Chondrocyte (in vitro differentiated cells): ENCODE measurements around the gene ZFAND3. TPM values are rescaled to one million over a fixed set of nuclear protein-coding genes. Genes with fewer than 3 reads are reported as not detected.

ENCODE experiments used
- DNase-seq: peaks from one replicate; pipeline ENCODE4 v3.0.0; 2021; ENCODE audit warnings: mixed read lengths, low spot score
- H3K27ac Mint-ChIP-seq: one replicate; pipeline ENCODE4 v1.8.0; 2021; ENCODE audit warnings: mild to moderate bottlenecking, moderate library complexity, mixed read lengths; ENCODE audit not compliant: unreplicated experiment
- H3K27me3 Mint-ChIP-seq: 2 replicates; pipeline ENCODE4 v1.8.0; 2021; ENCODE audit warnings: low read depth, mixed read lengths
- H3K36me3 Mint-ChIP-seq: 2 replicates; pipeline ENCODE4 v1.8.0; 2021; ENCODE audit warnings: low read depth, mixed read lengths
- H3K4me1 Mint-ChIP-seq: 2 replicates; pipeline ENCODE4 v1.8.0; 2021; ENCODE audit warnings: low read depth, mild to moderate bottlenecking, mixed read lengths
- H3K4me3 Mint-ChIP-seq: one replicate; pipeline ENCODE4 v1.8.0; 2021; ENCODE audit warnings: mild to moderate bottlenecking, moderate library complexity, mixed read lengths; ENCODE audit not compliant: unreplicated experiment
- H3K9me3 Mint-ChIP-seq: 2 replicates; pipeline ENCODE4 v1.8.0; 2021; ENCODE audit warnings: low read depth, mixed read lengths
- total RNA-seq: library from RNA; stranded (reverse); gene quantifications from 3 replicates; pipeline ENCODE4 v1.2.1, GENCODE V29; 2021
- TF ChIP-seq, protein P1 (sequence below): fragments of 200-600 bp; sonication (generic); IDR thresholded peaks from 2 replicates; pipeline ENCODE4 v1.5.0; 2021; ENCODE audit warnings: antibody characterized with exemption, mild to moderate bottlenecking, moderate library complexity

Gene ZFAND3
- total RNA-seq, 1 donor from 2014 or later, result 98.5 TPM

DNA sequence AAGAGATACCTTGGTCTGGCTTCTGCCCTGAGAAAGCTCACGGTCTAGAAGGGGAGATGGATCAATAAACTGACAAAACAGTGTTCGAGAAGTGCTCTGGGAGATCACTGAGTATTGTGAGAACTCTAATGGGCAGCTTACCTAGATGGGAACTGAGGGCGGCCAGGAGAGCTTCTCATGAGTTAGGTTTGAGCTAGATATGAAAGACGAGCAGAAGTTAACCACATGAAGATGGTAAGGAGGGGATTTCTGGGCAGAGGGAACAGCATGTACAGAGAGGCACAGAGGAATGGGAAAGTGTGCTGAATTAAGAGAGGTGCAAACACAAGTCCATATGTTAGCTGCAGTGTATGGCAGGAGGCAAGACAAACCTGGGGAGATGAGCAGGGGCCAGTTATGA lies 11.9 kb downstream of the ZFAND3 start:
- no peak for DNase-seq
- Mint-ChIP-seq H3K4me1 (peaks cover 51% of the 10 kb centered on the region), H3K27ac (no peak overlapping the region), H3K9me3 (no peaks in the 10 kb centered on the region), H3K36me3 (no peaks in the 10 kb centered on the region), H3K27me3 (no peaks in the 10 kb centered on the region), H3K4me3 (no peak overlapping the region)
- TF ChIP-seq, protein P1, sequence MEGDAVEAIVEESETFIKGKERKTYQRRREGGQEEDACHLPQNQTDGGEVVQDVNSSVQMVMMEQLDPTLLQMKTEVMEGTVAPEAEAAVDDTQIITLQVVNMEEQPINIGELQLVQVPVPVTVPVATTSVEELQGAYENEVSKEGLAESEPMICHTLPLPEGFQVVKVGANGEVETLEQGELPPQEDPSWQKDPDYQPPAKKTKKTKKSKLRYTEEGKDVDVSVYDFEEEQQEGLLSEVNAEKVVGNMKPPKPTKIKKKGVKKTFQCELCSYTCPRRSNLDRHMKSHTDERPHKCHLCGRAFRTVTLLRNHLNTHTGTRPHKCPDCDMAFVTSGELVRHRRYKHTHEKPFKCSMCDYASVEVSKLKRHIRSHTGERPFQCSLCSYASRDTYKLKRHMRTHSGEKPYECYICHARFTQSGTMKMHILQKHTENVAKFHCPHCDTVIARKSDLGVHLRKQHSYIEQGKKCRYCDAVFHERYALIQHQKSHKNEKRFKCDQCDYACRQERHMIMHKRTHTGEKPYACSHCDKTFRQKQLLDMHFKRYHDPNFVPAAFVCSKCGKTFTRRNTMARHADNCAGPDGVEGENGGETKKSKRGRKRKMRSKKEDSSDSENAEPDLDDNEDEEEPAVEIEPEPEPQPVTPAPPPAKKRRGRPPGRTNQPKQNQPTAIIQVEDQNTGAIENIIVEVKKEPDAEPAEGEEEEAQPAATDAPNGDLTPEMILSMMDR, result no peak

DNA sequence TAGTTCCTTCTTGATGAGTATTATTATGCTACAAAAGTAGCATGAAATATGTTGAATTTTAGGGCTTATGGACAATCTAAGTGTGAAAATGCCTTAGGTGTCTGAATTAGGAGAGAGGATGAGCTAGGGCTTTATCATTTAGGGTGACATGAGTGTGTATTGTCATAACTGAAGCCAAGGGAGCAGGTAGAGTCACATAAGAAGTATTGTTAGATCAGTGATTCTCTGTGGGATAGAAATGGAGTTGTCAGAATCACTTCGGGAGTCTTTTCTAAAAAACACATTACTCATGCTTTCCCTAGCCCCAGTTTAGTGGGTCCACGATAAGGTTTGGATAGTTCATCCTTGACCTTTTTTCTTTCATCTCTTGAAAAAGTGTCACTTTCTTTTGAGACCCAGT lies 16.4 kb downstream of the ZFAND3 start:
- Mint-ChIP-seq H3K27ac (no peak overlapping the region), H3K4me1 (peaks cover 46% of the 10 kb centered on the region), H3K36me3 (no peaks in the 10 kb centered on the region), H3K9me3 (peaks cover 2% of the 10 kb centered on the region), H3K27me3 (no peaks in the 10 kb centered on the region), H3K4me3 (no peak overlapping the region)
- DNase-seq, result no peak
- TF ChIP-seq, protein P1, result no peak

DNA sequence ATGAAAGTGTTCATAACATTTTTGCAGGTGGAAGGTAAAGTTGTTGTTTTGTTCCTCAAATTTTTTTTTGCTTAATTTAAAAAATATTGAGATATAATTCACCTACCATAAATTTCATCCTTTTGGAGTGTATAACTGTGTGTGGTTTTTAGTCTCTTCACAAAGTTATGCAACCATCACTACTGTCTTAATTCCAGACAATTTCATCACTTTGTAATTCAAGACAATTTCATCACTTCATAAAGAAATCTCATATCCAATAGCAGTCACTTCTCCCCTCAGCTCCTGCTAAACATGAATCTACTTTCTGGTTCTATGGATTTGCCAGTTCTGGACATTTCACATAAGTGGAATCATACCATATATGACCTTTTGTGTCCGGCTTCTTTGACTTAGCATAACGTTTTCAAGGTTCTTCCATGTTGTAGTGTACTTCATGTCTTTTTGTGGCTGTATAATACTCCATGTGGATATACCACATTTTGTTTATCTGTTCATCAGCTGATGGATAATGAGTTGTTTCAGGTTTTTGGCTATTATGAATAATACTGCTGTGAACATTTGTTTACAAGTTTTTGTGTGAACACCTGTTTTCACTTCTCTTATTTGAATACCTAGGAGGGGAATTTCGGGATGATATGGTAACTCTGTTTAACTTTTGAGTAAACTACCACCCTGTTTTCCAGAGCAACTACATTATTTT lies 18.8 kb downstream of the ZFAND3 start:
- Mint-ChIP-seq H3K9me3 (peaks cover 2% of the 10 kb centered on the region), H3K4me3 (no peak overlapping the region), H3K36me3 (no peaks in the 10 kb centered on the region), H3K27ac (peak overlapping the region; percentile 60), H3K4me1 (peaks cover 43% of the 10 kb centered on the region), H3K27me3 (no peaks in the 10 kb centered on the region)
- TF ChIP-seq, protein P1, result no peak
- DNase-seq, result no peak

DNA sequence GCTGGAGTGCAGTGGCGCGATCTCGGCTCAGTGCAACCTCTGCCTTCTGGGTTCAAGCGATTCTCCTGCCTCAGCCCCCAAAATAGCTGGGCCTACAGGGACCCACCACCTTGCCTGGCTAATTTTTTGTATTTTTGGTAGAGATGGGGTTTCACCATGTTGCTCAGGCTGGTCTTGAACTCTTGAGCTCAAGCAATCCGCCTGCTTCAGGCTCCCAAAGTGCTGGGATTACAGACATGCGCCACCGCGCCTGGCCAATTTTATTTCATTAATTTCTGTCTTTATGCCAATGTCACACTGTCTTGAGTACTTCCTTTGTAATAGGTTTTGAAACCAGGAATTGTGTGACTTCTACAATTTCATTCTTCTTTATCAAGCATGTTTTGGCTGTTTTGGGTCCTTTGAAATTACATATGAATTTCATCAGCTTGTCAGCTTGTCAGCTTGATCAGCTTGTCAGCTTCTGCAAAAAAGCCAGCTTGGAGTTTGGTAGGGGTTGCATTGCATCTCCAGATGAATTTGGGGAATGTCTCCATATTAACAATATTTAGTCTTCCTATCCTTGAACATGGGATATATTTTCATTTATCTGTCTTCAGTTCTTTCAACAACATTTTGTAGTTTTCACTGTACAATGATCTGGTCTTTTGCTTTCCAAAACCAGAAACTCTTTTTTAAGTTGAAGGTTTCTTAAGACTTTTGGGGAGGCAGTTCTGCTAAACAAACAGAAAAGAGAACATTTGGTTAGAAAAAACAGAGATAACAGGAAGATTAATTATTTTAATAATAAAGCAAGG lies 20.8 kb downstream of the ZFAND3 start:
- Mint-ChIP-seq H3K4me3 (no peak overlapping the region), H3K27me3 (no peaks in the 10 kb centered on the region), H3K4me1 (peaks cover 59% of the 10 kb centered on the region), H3K9me3 (peaks cover 2% of the 10 kb centered on the region), H3K27ac (peak overlapping the region; percentile 84), H3K36me3 (no peaks in the 10 kb centered on the region)
- TF ChIP-seq, protein P1, result no peak
- DNase-seq, result no peak

DNA sequence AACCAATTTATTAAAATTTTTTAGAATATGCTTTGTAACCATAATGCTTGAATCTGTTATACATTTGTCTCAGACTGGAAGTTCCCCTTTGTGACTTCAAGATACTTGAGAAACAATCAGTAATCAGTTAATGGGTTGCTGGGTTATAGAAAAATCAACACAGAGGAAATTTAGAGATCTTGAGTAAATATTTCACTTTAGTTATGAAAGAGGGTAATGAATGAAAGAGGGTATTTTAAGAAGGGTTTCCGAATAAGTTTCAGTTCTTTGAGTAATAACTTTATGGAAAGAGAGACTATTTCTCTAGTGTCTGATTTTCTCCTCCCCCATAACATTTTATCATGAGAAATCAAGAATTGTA lies 21.4 kb downstream of the ZFAND3 start:
- TF ChIP-seq, protein P1, result no peak
- no peak for DNase-seq
- H3K36me3 Mint-ChIP-seq, result no peaks in the 10 kb centered on the region
- H3K27ac Mint-ChIP-seq, result peak overlapping the region; percentile 84
- no peak overlapping the region for H3K4me3 Mint-ChIP-seq
- peaks cover 62% of the 10 kb centered on the region for H3K4me1 Mint-ChIP-seq
- H3K27me3 Mint-ChIP-seq, result no peaks in the 10 kb centered on the region
- H3K9me3 Mint-ChIP-seq, result peaks cover 2% of the 10 kb centered on the region
